ENCODE results near the gene IGFALS.

The IGFALS gene

DNA sequence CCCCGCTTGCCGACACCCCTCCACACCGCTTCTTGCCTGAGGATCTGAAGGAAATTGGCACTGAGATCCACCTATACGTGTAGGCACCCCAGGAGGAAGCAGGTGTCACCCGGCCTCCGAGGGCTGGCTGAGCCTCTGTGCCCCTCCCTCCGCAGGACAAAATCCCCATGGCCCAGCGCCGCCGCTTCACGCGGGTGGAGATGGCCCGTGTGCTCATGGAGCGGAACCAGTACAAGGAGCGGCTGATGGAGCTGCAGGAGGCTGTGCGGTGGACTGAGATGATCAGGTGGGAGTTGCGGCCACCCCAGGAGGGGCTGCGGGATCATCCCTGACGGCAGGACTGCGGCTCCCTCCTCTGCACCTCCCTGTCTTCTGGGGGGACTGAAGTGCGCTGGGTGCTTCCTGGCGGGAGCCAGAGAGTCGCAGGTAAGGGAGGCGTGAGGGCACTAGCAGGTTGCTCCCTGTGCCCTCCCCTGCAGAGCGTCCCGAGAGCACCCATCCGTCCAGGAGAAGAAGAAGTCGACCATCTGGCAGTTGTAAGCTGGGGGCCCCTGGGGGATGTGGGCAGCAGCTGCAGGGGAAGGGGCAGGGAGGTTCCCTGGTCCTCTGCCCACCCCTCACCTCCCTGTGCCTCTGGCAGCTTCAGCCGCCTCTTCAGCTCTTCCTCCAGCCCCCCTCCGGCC is 31.2 kb downstream of the IGFALS start:
- H3K27ac ChIP-seq (ENCODE audit: low read depth, low read length), result no peak overlapping the region
- no peak overlapping the region for H3K4me3 ChIP-seq (ENCODE audit: low read length)
- H3K9ac ChIP-seq (ENCODE audit: low read length), result no peak overlapping the region
- no peaks in the 10 kb centered on the region for H3K27me3 ChIP-seq (ENCODE audit: control insufficient read depth, insufficient read depth, low read length)
- peaks cover 36% of the 10 kb centered on the region for H3K36me3 ChIP-seq (ENCODE audit: control insufficient read depth, insufficient read depth, low read length)
- H3K4me1 ChIP-seq (ENCODE audit: control insufficient read depth, insufficient read depth, low read length), result no peaks in the 10 kb centered on the region

DNA sequence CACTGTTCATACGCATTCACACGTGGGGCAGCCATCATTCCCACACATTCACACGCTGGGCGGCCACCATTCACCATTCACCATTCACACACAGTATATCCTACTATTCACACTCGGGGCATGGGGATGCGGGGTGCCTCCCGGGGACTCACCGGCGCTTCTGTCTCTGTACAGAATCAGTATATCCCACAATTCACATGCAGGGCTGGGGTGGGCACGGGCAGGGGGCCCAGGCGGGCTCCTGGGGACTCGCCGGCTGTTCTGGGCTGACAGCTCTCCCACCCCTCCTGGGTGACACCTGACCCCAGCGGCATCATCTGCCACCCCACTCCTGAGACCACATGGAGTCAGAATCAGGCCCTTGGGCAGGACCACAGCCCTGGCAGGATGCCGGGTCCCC is 31.8 kb downstream of the IGFALS start:
- Histone ChIP-seq H3K27ac (ENCODE audit: low read depth, low read length) (no peak overlapping the region), H3K36me3 (ENCODE audit: control insufficient read depth, insufficient read depth, low read length) (peaks cover 30% of the 10 kb centered on the region), H3K4me3 (ENCODE audit: low read length) (no peak overlapping the region), H3K27me3 (ENCODE audit: control insufficient read depth, insufficient read depth, low read length) (no peaks in the 10 kb centered on the region), H3K4me1 (ENCODE audit: control insufficient read depth, insufficient read depth, low read length) (no peaks in the 10 kb centered on the region), H3K9ac (ENCODE audit: low read length) (no peak overlapping the region)

- Histone ChIP-seq H3K36me3 (ENCODE audit: control insufficient read depth, insufficient read depth, low read length) (peaks cover 24% of the 10 kb centered on the region), H3K4me3 (ENCODE audit: low read length) (no peak overlapping the region), H3K4me1 (ENCODE audit: control insufficient read depth, insufficient read depth, low read length) (no peaks in the 10 kb centered on the region), H3K9ac (ENCODE audit: low read length) (no peak overlapping the region), H3K27me3 (ENCODE audit: control insufficient read depth, insufficient read depth, low read length) (no peaks in the 10 kb centered on the region), H3K27ac (ENCODE audit: low read depth, low read length) (no peak overlapping the region)
Measured at GRCh38 chr16:1760911-1761310, 32.6 kb downstream of the IGFALS start.

- Histone ChIP-seq H3K27me3 (ENCODE audit: control insufficient read depth, insufficient read depth, low read length) (no peaks in the 10 kb centered on the region), H3K36me3 (ENCODE audit: control insufficient read depth, insufficient read depth, low read length) (peaks cover 15% of the 10 kb centered on the region), H3K4me1 (ENCODE audit: control insufficient read depth, insufficient read depth, low read length) (no peaks in the 10 kb centered on the region), H3K4me3 (ENCODE audit: low read length) (no peak overlapping the region), H3K27ac (ENCODE audit: low read depth, low read length) (no peak overlapping the region), H3K9ac (ENCODE audit: low read length) (no peak overlapping the region)
Measured at GRCh38 chr16:1759511-1759910, 34.0 kb downstream of the IGFALS start.

DNA sequence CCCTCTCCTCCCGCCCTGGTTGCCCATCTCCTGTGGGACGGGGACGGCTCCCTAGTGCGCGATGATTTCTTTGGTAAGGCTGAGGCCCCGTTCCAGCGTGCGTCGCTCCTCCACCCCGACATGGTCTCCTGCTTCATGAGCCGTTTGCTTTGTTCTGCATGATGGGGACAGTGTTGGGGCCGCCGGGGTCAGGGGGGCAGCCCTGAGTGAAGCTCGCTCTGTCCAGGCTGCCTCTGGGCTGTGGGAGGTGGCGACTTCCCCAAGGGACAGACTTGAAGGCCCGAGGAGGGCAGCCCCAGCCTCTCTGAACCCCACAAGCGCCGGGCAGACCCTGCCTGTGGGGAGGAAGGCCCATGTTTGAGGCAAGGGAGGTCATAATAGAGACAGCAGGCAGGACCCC is 34.6 kb downstream of the IGFALS start:
- Histone ChIP-seq H3K27ac (ENCODE audit: low read depth, low read length) (no peak overlapping the region), H3K27me3 (ENCODE audit: control insufficient read depth, insufficient read depth, low read length) (no peaks in the 10 kb centered on the region), H3K4me3 (ENCODE audit: low read length) (no peak overlapping the region), H3K4me1 (ENCODE audit: control insufficient read depth, insufficient read depth, low read length) (no peaks in the 10 kb centered on the region), H3K36me3 (ENCODE audit: control insufficient read depth, insufficient read depth, low read length) (peaks cover 12% of the 10 kb centered on the region), H3K9ac (ENCODE audit: low read length) (no peak overlapping the region)

GRCh38 chr16:1757714-1758461 is 35.6 kb downstream of the IGFALS start:
- Histone ChIP-seq H3K9ac (ENCODE audit: low read length) (no peak overlapping the region), H3K27ac (ENCODE audit: low read depth, low read length) (no peak overlapping the region)

GRCh38 chr16:1754204-1754603 is 39.3 kb downstream of the IGFALS start:
- Histone ChIP-seq H3K27ac (ENCODE audit: low read depth, low read length) (no peak overlapping the region), H3K4me1 (ENCODE audit: control insufficient read depth, insufficient read depth, low read length) (no peaks in the 10 kb centered on the region), H3K36me3 (ENCODE audit: control insufficient read depth, insufficient read depth, low read length) (peaks cover 23% of the 10 kb centered on the region), H3K9ac (ENCODE audit: low read length) (no peak overlapping the region), H3K27me3 (ENCODE audit: control insufficient read depth, insufficient read depth, low read length) (no peaks in the 10 kb centered on the region), H3K4me3 (ENCODE audit: low read length) (no peak overlapping the region)

More at GRCh38 chr16:1757714-1758461, 35.6 kb downstream of the IGFALS start:
- Histone ChIP-seq H3K4me3 (ENCODE audit: low read length) (no peak overlapping the region), H3K4me1 (ENCODE audit: control insufficient read depth, insufficient read depth, low read length) (no peaks in the 10 kb centered on the region), H3K27me3 (ENCODE audit: control insufficient read depth, insufficient read depth, low read length) (no peaks in the 10 kb centered on the region), H3K36me3 (ENCODE audit: control insufficient read depth, insufficient read depth, low read length) (peaks cover 13% of the 10 kb centered on the region)

DNA sequence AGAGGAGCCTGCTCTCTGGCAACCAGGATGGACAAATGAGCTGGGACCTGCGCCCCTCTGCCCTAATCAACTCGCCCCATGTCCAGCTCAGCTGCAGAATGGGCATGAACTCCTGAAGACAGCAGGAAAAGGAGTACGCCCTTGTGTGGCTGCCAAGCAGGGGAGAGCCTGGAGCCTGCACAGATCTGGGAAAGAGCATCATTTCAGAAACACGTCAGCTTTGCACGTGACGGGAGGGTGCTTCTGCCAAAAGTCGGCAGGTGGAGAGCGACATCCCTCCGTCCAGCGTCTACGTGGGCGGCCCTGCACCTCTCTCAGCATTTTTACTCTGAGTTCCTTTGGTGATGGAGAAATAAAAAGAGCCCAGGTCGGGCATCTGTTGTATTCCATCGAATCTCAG is 40.7 kb downstream of the IGFALS start:
- no peaks in the 10 kb centered on the region for H3K4me1 ChIP-seq (ENCODE audit: control insufficient read depth, insufficient read depth, low read length)
- H3K27ac ChIP-seq (ENCODE audit: low read depth, low read length), result no peak overlapping the region
- peaks cover 36% of the 10 kb centered on the region for H3K36me3 ChIP-seq (ENCODE audit: control insufficient read depth, insufficient read depth, low read length)
- H3K9ac ChIP-seq (ENCODE audit: low read length), result no peak overlapping the region
- H3K4me3 ChIP-seq (ENCODE audit: low read length), result no peak overlapping the region
- H3K27me3 ChIP-seq (ENCODE audit: control insufficient read depth, insufficient read depth, low read length), result no peaks in the 10 kb centered on the region

DNA sequence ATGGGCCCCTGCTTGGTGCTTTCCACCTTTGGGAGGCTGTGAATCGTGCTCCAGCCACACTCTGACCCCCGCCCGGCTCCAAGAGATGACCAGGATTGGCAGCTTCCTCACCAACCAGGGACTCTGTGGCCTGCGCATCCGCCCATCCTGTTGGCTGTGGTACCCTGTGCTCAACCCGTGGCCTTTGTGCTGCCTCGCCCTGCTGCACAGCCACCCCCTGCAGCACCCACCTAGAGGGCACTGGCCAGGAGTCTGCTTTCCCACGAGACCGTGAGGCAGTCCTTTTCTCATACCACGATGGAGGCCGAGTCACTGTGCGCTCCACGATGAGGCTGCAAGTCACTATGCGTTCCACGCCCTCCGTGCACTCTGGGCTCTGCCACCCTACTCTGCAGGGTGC is 41.6 kb downstream of the IGFALS start:
- H3K4me3 ChIP-seq (ENCODE audit: low read length), result no peak overlapping the region
- H3K27me3 ChIP-seq (ENCODE audit: control insufficient read depth, insufficient read depth, low read length), result no peaks in the 10 kb centered on the region
- H3K27ac ChIP-seq (ENCODE audit: low read depth, low read length), result no peak overlapping the region
- H3K36me3 ChIP-seq (ENCODE audit: control insufficient read depth, insufficient read depth, low read length), result peaks cover 38% of the 10 kb centered on the region
- H3K4me1 ChIP-seq (ENCODE audit: control insufficient read depth, insufficient read depth, low read length), result no peaks in the 10 kb centered on the region
- H3K9ac ChIP-seq (ENCODE audit: low read length), result no peak overlapping the region

- Histone ChIP-seq H3K4me1 (ENCODE audit: control insufficient read depth, insufficient read depth, low read length) (no peaks in the 10 kb centered on the region), H3K9ac (ENCODE audit: low read length) (no peak overlapping the region), H3K36me3 (ENCODE audit: control insufficient read depth, insufficient read depth, low read length) (peaks cover 37% of the 10 kb centered on the region), H3K4me3 (ENCODE audit: low read length) (no peak overlapping the region), H3K27me3 (ENCODE audit: control insufficient read depth, insufficient read depth, low read length) (no peaks in the 10 kb centered on the region), H3K27ac (ENCODE audit: low read depth, low read length) (no peak overlapping the region)
Measured at GRCh38 chr16:1749152-1750117, 44.1 kb downstream of the IGFALS start.

DNA sequence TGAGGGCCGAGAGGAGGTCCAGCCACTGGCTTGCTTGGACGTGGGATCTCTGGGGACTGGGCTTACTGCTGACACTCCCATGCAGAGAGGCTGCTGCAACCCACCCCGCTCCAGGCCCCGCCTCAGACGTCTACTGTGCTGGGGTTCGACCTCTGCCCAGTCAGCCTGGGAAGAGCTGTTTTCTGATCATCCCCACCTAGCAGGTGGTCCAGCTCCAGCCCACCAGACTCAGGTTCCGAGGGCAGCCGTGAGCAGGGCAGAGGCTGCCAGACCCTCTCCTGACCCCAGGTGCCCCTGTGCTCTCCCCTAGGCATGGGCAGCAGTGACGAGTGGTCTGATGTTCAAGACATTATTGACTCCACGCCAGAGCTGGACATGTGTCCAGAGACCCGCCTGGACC is 45.6 kb downstream of the IGFALS start:
- peaks cover 34% of the 10 kb centered on the region for H3K36me3 ChIP-seq (ENCODE audit: control insufficient read depth, insufficient read depth, low read length)
- no peaks in the 10 kb centered on the region for H3K27me3 ChIP-seq (ENCODE audit: control insufficient read depth, insufficient read depth, low read length)
- no peaks in the 10 kb centered on the region for H3K4me1 ChIP-seq (ENCODE audit: control insufficient read depth, insufficient read depth, low read length)
- no peak overlapping the region for H3K27ac ChIP-seq (ENCODE audit: low read depth, low read length)
- H3K4me3 ChIP-seq (ENCODE audit: low read length), result no peak overlapping the region
- H3K9ac ChIP-seq (ENCODE audit: low read length), result no peak overlapping the region

DNA sequence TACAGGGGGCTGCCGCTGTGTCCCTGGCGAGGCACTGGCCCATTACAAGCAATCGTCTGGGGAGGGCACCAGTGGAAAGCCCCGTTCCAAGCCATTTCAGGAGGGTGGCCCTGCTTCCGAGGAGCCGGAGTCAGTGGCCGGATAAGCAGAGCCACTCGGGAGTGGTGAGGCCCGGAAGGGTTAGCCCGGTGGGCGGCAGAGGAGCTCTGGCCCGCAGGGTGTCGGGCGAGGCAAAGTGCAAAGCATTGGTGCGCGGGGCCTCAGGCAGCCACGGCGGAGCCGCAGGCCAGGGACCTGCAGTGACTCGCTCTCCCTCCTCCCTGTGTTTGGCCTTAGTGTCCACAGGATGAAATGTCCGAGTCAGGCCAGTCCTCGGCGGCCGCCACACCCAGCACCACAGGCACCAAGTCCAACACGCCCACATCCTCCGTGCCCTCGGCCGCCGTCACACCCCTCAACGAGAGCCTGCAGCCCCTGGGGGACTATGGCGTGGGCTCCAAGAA is 46.8 kb downstream of the IGFALS start:
- Histone ChIP-seq H3K9ac (ENCODE audit: low read length) (no peak overlapping the region), H3K27me3 (ENCODE audit: control insufficient read depth, insufficient read depth, low read length) (no peaks in the 10 kb centered on the region), H3K27ac (ENCODE audit: low read depth, low read length) (no peak overlapping the region), H3K4me1 (ENCODE audit: control insufficient read depth, insufficient read depth, low read length) (no peaks in the 10 kb centered on the region), H3K4me3 (ENCODE audit: low read length) (no peak overlapping the region), H3K36me3 (ENCODE audit: control insufficient read depth, insufficient read depth, low read length) (peaks cover 35% of the 10 kb centered on the region)
